H9 (cell line): ENCODE measurements around the gene TBXAS1. TPM values are rescaled to one million over a fixed set of nuclear protein-coding genes. Genes with fewer than 3 reads are reported as not detected.

ENCODE experiments used
- DNase-seq: peaks from one replicate; pipeline ENCODE4 v3.0.0-alpha.2; 2017
- H2AFZ ChIP-seq: one replicate; pipeline ENCODE4 v1.6.1; 2013; ENCODE audit warnings: mild to moderate bottlenecking, low read length, control low read depth, moderate library complexity
- H2AK5ac ChIP-seq: 2 replicates; pipeline ENCODE4 v1.6.1; 2013; ENCODE audit warnings: low read length, control low read depth, mixed read lengths; ENCODE audit not compliant: insufficient read length
- H2BK120ac ChIP-seq: one replicate; pipeline ENCODE4 v1.6.1; 2013; ENCODE audit warnings: low read depth, mild to moderate bottlenecking, low read length, control low read depth, inconsistent platforms; ENCODE audit not compliant: poor library complexity, severe bottlenecking
- H2BK12ac ChIP-seq: 2 replicates; pipeline ENCODE4 v1.6.1; 2013; ENCODE audit warnings: low read length, control low read depth, mixed read lengths, low read depth; ENCODE audit not compliant: insufficient read length
- H2BK15ac ChIP-seq: 2 replicates; pipeline ENCODE4 v1.6.1; 2013; ENCODE audit warnings: low read depth, low read length, control low read depth
- H2BK20ac ChIP-seq: one replicate; pipeline ENCODE4 v1.6.1; 2013; ENCODE audit warnings: low read depth, mild to moderate bottlenecking, low read length, control low read depth, inconsistent platforms; ENCODE audit not compliant: poor library complexity, severe bottlenecking
- H2BK5ac ChIP-seq: 2 replicates; pipeline ENCODE4 v1.6.1; 2013; ENCODE audit warnings: low read length, control low read depth, mixed read lengths; ENCODE audit not compliant: insufficient read length
- H3K14ac ChIP-seq: 2 replicates; pipeline ENCODE4 v1.6.1; 2013; ENCODE audit warnings: low read length, control low read depth; ENCODE audit not compliant: insufficient read depth
- H3K18ac ChIP-seq: 2 replicates; pipeline ENCODE4 v1.6.1; 2013; ENCODE audit warnings: low read depth, mild to moderate bottlenecking, mixed read lengths, low read length, control low read depth; ENCODE audit not compliant: insufficient read length
- H3K23ac ChIP-seq: 2 replicates; pipeline ENCODE4 v1.6.1; 2013; ENCODE audit warnings: low read length, control low read depth, mixed read lengths, low read depth; ENCODE audit not compliant: insufficient read length
- H3K23me2 ChIP-seq: 2 replicates; pipeline ENCODE4 v1.6.1; 2013; ENCODE audit warnings: low read depth, mild to moderate bottlenecking, mixed read lengths, low read length, control low read depth; ENCODE audit not compliant: insufficient read length, poor library complexity, severe bottlenecking
- H3K27ac ChIP-seq: 2 replicates; pipeline ENCODE4 v1.5.1; 2013; ENCODE audit warnings: low read length, control low read depth, mixed read lengths, low read depth; ENCODE audit not compliant: insufficient read length
- H3K27me3 ChIP-seq: 2 replicates; pipeline ENCODE4 v1.6.1; 2013; ENCODE audit warnings: low read length, control low read depth, inconsistent platforms; ENCODE audit not compliant: insufficient read depth
- H3K4ac ChIP-seq: 2 replicates; pipeline ENCODE4 v1.6.1; 2013; ENCODE audit warnings: low read depth, mild to moderate bottlenecking, control low read depth, inconsistent platforms, low read length, moderate library complexity
- H3K4me1 ChIP-seq: 2 replicates; pipeline ENCODE4 v1.6.1; 2013; ENCODE audit warnings: low read length, control low read depth, inconsistent platforms; ENCODE audit not compliant: insufficient read depth
- H3K4me2 ChIP-seq: 2 replicates; pipeline ENCODE4 v1.6.1; 2013; ENCODE audit warnings: low read length, control low read depth, mixed read lengths; ENCODE audit not compliant: insufficient read length, insufficient read depth
- H3K56ac ChIP-seq: 2 replicates; pipeline ENCODE4 v1.6.1; 2013; ENCODE audit warnings: low read depth, mild to moderate bottlenecking, mixed read lengths, low read length, control low read depth; ENCODE audit not compliant: insufficient read length
- H3K79me1 ChIP-seq: 2 replicates; pipeline ENCODE4 v1.6.1; 2013; ENCODE audit warnings: low read depth, mild to moderate bottlenecking, moderate library complexity, low read length, control low read depth, inconsistent platforms; ENCODE audit not compliant: insufficient read depth, poor library complexity, severe bottlenecking
- H3K79me2 ChIP-seq: 2 replicates; pipeline ENCODE4 v1.6.1; 2013; ENCODE audit warnings: low read length, control low read depth, inconsistent platforms; ENCODE audit not compliant: insufficient read depth
- H3K9ac ChIP-seq: 2 replicates; pipeline ENCODE4 v1.6.1; 2013; ENCODE audit warnings: low read length, control low read depth, mixed read lengths; ENCODE audit not compliant: insufficient read length; ENCODE audit errors: extremely low read depth
- H3K9me3 ChIP-seq: one replicate; pipeline ENCODE4 v1.6.1; 2013; ENCODE audit warnings: low read depth, low read length, inconsistent platforms; ENCODE audit not compliant: control insufficient read depth
- H3T11ph ChIP-seq: one replicate; pipeline ENCODE4 v1.6.1; 2013; ENCODE audit warnings: mild to moderate bottlenecking, low read length, control low read depth, inconsistent platforms
- H4K20me1 ChIP-seq: one replicate; pipeline ENCODE4 v1.6.1; 2013; ENCODE audit not compliant: control insufficient read depth, insufficient read length, insufficient read depth
- H4K5ac ChIP-seq: 2 replicates; pipeline ENCODE4 v1.6.1; 2013; ENCODE audit warnings: low read depth, mild to moderate bottlenecking, mixed read lengths, low read length, control low read depth; ENCODE audit not compliant: insufficient read length
- H4K8ac ChIP-seq: replicated peaks from 2 replicates; pipeline ENCODE4 v1.6.1; 2013; ENCODE audit warnings: low read length, control low read depth, mixed read lengths, low read depth; ENCODE audit not compliant: insufficient read length
- H4K91ac ChIP-seq: 2 replicates; pipeline ENCODE4 v1.6.1; 2013; ENCODE audit warnings: low read depth, mild to moderate bottlenecking, moderate library complexity, mixed read lengths, low read length, control low read depth; ENCODE audit not compliant: insufficient read length
- H3K27ac Mint-ChIP-seq, 3 experiments: 2 replicates in 2 of 3; 3 replicates in 1 of 3; pipeline ENCODE4 v1.8.0; 2020 to 2021; ENCODE audit warnings: mixed read lengths in 3 of 3, mild to moderate bottlenecking in 1 of 3, moderate library complexity in 1 of 3
- H3K27me3 Mint-ChIP-seq: 2 replicates; pipeline ENCODE4 v1.8.0; 2021; ENCODE audit warnings: low read depth, mild to moderate bottlenecking, moderate library complexity, mixed read lengths
- H3K36me3 Mint-ChIP-seq, 3 experiments: 2 replicates in 2 of 3; 3 replicates in 1 of 3; pipeline ENCODE4 v1.8.0; 2020 to 2021; ENCODE audit warnings: low read depth in 3 of 3, mixed read lengths in 3 of 3; ENCODE audit not compliant: insufficient read depth in 1 of 3
- H3K4me1 Mint-ChIP-seq, 2 experiments: 2 replicates each; pipeline ENCODE4 v1.8.0; 2020; ENCODE audit warnings: mixed read lengths in 2 of 2
- H3K4me3 Mint-ChIP-seq, 2 experiments: 2 replicates in 1 of 2; 3 replicates in 1 of 2; pipeline ENCODE4 v1.8.0; 2020 to 2021; ENCODE audit warnings: mild to moderate bottlenecking in 2 of 2, mixed read lengths in 2 of 2, moderate library complexity in 1 of 2
- H3K9me3 Mint-ChIP-seq, 2 experiments: 2 replicates in 1 of 2; 3 replicates in 1 of 2; pipeline ENCODE4 v1.8.0; 2020; ENCODE audit warnings: mild to moderate bottlenecking in 2 of 2, mixed read lengths in 2 of 2, moderate library complexity in 1 of 2
- WGBS: extraction: QIAGEN DNeasy Blood & Tissue Kit; methylation state at CpG from one replicate; pipeline ENCODE4 v1.1.7; 2013; ENCODE audit warnings: missing lambda C conversion rate, low lambda C conversion rate, mixed read lengths; ENCODE audit not compliant: insufficient read length; ENCODE audit errors: extremely low coverage; 5-methylcytosine and 5-hydroxymethylcytosine counted together
- total RNA-seq: library from RNA; stranded (reverse); gene quantifications from 2 replicates; pipeline ENCODE4 v1.2.1, GENCODE V29; 2021
- TF ChIP-seq, protein P1 (sequence below): fragments of 200-600 bp; sonication (generic); conservative IDR thresholded peaks from 3 replicates; pipeline ENCODE4 v1.8.0; 2021; ENCODE audit warnings: antibody characterized with exemption, mild to moderate bottlenecking

Gene TBXAS1
- total RNA-seq, 1 experiment from 2014 or later = 0.39 TPM

DNA sequence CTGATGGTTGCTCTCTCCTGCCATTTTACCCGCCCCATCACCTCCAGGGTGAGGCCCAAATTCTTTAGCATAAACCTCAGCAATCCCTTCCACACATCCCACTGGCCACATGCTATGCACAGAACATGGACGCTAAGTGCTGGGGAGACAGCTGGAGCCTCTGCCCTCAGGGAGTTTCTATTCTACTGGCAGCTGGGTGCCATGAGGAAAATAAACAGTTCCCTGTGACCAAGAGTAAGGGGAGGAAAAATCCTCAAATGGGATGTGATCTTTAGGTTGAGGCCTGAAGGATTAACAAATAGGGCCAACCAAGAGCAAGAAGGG is 232.5 kb downstream of the TBXAS1 start:
- Histone ChIP-seq H2BK120ac (no peak overlapping the region), H3K23ac (no peak overlapping the region), H2BK15ac (no peak overlapping the region), H2BK20ac (no peak overlapping the region), H2AK5ac (no peak overlapping the region), H2BK5ac (no peak overlapping the region), H3K79me2 (no peaks in the 10 kb centered on the region; the same call in 1 of the 2 replicates), H3T11ph (no peak overlapping the region), H2BK12ac (no peak overlapping the region), H3K14ac (no peak overlapping the region), H3K9me3 (no peaks in the 10 kb centered on the region), H3K23me2 (peaks cover 5% of the 10 kb centered on the region), H3K27ac (no peak overlapping the region), H4K8ac (no peak overlapping the region), H3K79me1 (no peaks in the 10 kb centered on the region), H4K20me1 (no peaks in the 10 kb centered on the region), H3K4me2 (no peak overlapping the region), H3K27me3 (peaks cover 5% of the 10 kb centered on the region; the same call in 1 of the 2 replicates), H3K9ac (no peak overlapping the region), H3K56ac (no peak overlapping the region), H2AFZ (no peak overlapping the region), H3K4ac (no peak overlapping the region), H3K4me1 (no peaks in the 10 kb centered on the region), H3K18ac (no peak overlapping the region), H4K91ac (no peak overlapping the region), H4K5ac (no peak overlapping the region)
- H3K9me3 Mint-ChIP-seq = peaks cover 7% of the 10 kb centered on the region in 2 experiments
- TF ChIP-seq, protein P1, sequence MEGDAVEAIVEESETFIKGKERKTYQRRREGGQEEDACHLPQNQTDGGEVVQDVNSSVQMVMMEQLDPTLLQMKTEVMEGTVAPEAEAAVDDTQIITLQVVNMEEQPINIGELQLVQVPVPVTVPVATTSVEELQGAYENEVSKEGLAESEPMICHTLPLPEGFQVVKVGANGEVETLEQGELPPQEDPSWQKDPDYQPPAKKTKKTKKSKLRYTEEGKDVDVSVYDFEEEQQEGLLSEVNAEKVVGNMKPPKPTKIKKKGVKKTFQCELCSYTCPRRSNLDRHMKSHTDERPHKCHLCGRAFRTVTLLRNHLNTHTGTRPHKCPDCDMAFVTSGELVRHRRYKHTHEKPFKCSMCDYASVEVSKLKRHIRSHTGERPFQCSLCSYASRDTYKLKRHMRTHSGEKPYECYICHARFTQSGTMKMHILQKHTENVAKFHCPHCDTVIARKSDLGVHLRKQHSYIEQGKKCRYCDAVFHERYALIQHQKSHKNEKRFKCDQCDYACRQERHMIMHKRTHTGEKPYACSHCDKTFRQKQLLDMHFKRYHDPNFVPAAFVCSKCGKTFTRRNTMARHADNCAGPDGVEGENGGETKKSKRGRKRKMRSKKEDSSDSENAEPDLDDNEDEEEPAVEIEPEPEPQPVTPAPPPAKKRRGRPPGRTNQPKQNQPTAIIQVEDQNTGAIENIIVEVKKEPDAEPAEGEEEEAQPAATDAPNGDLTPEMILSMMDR = no peak
- H3K27me3 Mint-ChIP-seq = peaks cover 38% of the 10 kb centered on the region
- H3K4me1 Mint-ChIP-seq = peaks cover 8 to 12% of the 10 kb centered on the region in 2 experiments; a peak in 3 of 4 replicates
- peak overlapping the region; percentile 58 to 78; a peak in 3 of 5 replicates for H3K4me3 Mint-ChIP-seq
- no peak overlapping the region for H3K27ac Mint-ChIP-seq
- H3K36me3 Mint-ChIP-seq = peaks cover 3 to 7% (median 3%) of the 10 kb centered on the region in 3 experiments; a peak in 6 of 7 replicates
- no CpG with 5 or more reads among the region's 2 CpGs for WGBS
- DNase-seq = no peak
